GM12878 (cell line): ENCODE measurements around the gene PPP5C. TPM values are rescaled to one million over a fixed set of nuclear protein-coding genes. Genes with fewer than 3 reads are reported as not detected.

Experiments
- ATAC-seq: fragments of 200-7000 bp; cut with Tn5 transposase; 3 replicates; pipeline ENCODE4 v1.9.1; 2020; ENCODE audit warnings: mild to moderate bottlenecking, moderate library complexity
- BruUV-seq: library from RNA; stranded (reverse); fragments of 400-500 nt; replicated peaks from 2 replicates; lab custom pipeline; 2021; lab: Mats Ljungman, UMichigan
- CTCF ChIA-PET: fragments of 300-600 bp; sonication (Branson Sonifier 250); formaldehyde crosslinking; extraction: SDS; loops from one replicate; lab custom pipeline; 2021; ENCODE audit warnings: inconsistent platforms; lab: Yijun Ruan, JAX
- POLR2A ChIA-PET: fragments of 350-600 bp; formaldehyde crosslinking; extraction: SDS; loops from one replicate; lab custom pipeline; 2021; ENCODE audit warnings: inconsistent platforms; lab: Charles Lee
- RAD21 ChIA-PET: fragments of 300-600 bp; sonication (Branson Sonifier 250); formaldehyde crosslinking; loops from one replicate; lab custom pipeline; 2023; ENCODE audit warnings: antibody characterized with exemption; ENCODE audit not compliant: unreplicated experiment; lab: Charles Lee
- SMC1A ChIA-PET: fragments of 300-600 bp; sonication (Branson Sonifier 250); formaldehyde crosslinking; loops from one replicate; lab custom pipeline; 2023; ENCODE audit not compliant: unreplicated experiment, uncharacterized antibody; lab: Charles Lee
- DNase-seq: peaks from one replicate; pipeline ENCODE4 v3.0.0-alpha.2; 2011; ENCODE audit warnings: low read depth, low spot score
- FAIRE-seq: peaks from 3 replicates; lab custom pipeline; 2011; peaks lifted over from hg19 to GRCh38; lab: Jason Lieb, UNC
- H2AFZ ChIP-seq: 2 replicates; pipeline ENCODE4 v1.6.0; 2011; ENCODE audit warnings: low read depth, low read length, control low read depth; ENCODE audit not compliant: control insufficient read depth
- H3K27ac ChIP-seq: 2 replicates; pipeline ENCODE4 v1.5.1; 2011; ENCODE audit warnings: control low read depth; ENCODE audit not compliant: control insufficient read depth, insufficient read depth
- H3K27me3 ChIP-seq, 2 experiments: replicated peaks in 1 of 2; 2 replicates each; pipeline versions ENCODE4 v1.6.0 to v1.6.1; 2011; ENCODE audit warnings: low read length in 1 of 2; ENCODE audit not compliant: control insufficient read depth in 2 of 2, insufficient read depth in 2 of 2
- H3K36me3 ChIP-seq, 2 experiments: 2 replicates each; pipeline ENCODE4 v1.5.1; 2011; ENCODE audit warnings: low read length in 1 of 2; ENCODE audit not compliant: control insufficient read depth in 2 of 2, insufficient read depth in 2 of 2
- H3K4me1 ChIP-seq: 2 replicates; pipeline ENCODE4 v1.6.1; 2011; ENCODE audit warnings: mild to moderate bottlenecking, low read length, moderate library complexity, mixed read lengths; ENCODE audit not compliant: control insufficient read depth, insufficient read depth
- H3K4me2 ChIP-seq: 2 replicates; pipeline ENCODE4 v1.6.0; 2011; ENCODE audit warnings: control low read depth; ENCODE audit not compliant: control insufficient read depth, insufficient read depth
- H3K4me3 ChIP-seq: fragments of 200-600 bp; sonication (generic); 2 replicates; pipeline ENCODE4 v1.5.1; 2016
- H3K79me2 ChIP-seq: 2 replicates; pipeline ENCODE4 v1.6.0; 2011; ENCODE audit warnings: low read length; ENCODE audit not compliant: control insufficient read depth, insufficient read depth
- H3K9ac ChIP-seq: 2 replicates; pipeline ENCODE4 v1.8.0; 2011; ENCODE audit warnings: low read length, control low read depth, mixed read lengths; ENCODE audit not compliant: control insufficient read depth, insufficient read depth
- H3K9me3 ChIP-seq: replicated peaks from 3 replicates; pipeline ENCODE4 v1.5.1; 2011; ENCODE audit warnings: mild to moderate bottlenecking, low read length; ENCODE audit not compliant: control insufficient read depth, insufficient read depth
- H4K20me1 ChIP-seq: 2 replicates; pipeline ENCODE4 v1.6.0; 2011; ENCODE audit not compliant: control insufficient read depth, insufficient read depth
- ATF3 ChIP-seq: IDR thresholded peaks from 2 replicates; pipeline ENCODE4 v1.6.1; 2011; ENCODE audit warnings: low read depth, mild to moderate bottlenecking, low read length, moderate library complexity, borderline replicate concordance; ENCODE audit errors: extremely low read depth
- BACH1 ChIP-seq: fragments of 450-650 bp; IDR thresholded peaks from 2 replicates; pipeline ENCODE4 v1.6.1; 2017; ENCODE audit warnings: mild to moderate bottlenecking, borderline replicate concordance
- BCLAF1 ChIP-seq: fragments of 450-650 bp; IDR thresholded peaks from 2 replicates; pipeline ENCODE4 v1.6.1; 2017; ENCODE audit warnings: antibody characterized with exemption, mild to moderate bottlenecking, moderate library complexity
- CBX5 ChIP-seq: sonication (generic); IDR thresholded peaks from 2 replicates; pipeline ENCODE4 v1.6.1; 2016; ENCODE audit warnings: low read depth, moderate library complexity, mild to moderate bottlenecking, inconsistent platforms
- E2F8 ChIP-seq: fragments of 450-650 bp; IDR thresholded peaks from 2 replicates; pipeline ENCODE4 v1.6.1; 2018; ENCODE audit warnings: mild to moderate bottlenecking, low read depth, moderate library complexity; ENCODE audit not compliant: partially characterized antibody
- GABPA ChIP-seq: IDR thresholded peaks from 2 replicates; pipeline ENCODE4 v1.6.1; 2014; ENCODE audit warnings: antibody characterized with exemption, low read depth, mild to moderate bottlenecking, inconsistent platforms
- HDAC6 ChIP-seq: fragments of 200-600 bp; sonication (generic); IDR thresholded peaks from one replicate; pipeline ENCODE4 v1.8.0; 2017; ENCODE audit warnings: antibody characterized with exemption; ENCODE audit not compliant: unreplicated experiment
- IRF5 ChIP-seq: fragments of 450-650 bp; IDR thresholded peaks from 2 replicates; pipeline ENCODE4 v1.6.1; 2017; ENCODE audit warnings: borderline replicate concordance
- NFIC ChIP-seq: IDR thresholded peaks from 2 replicates; pipeline ENCODE4 v1.6.1; 2012; ENCODE audit warnings: low read depth, mild to moderate bottlenecking, inconsistent platforms, low read length, moderate library complexity
- NFXL1 ChIP-seq: fragments of 450-650 bp; IDR thresholded peaks from 2 replicates; pipeline ENCODE4 v1.6.1; 2017; ENCODE audit warnings: antibody characterized with exemption, mild to moderate bottlenecking, borderline replicate concordance
- POLR2AphosphoS5 ChIP-seq: IDR thresholded peaks from 2 replicates; pipeline ENCODE4 v1.6.1; 2011; ENCODE audit warnings: mild to moderate bottlenecking, low read length, inconsistent platforms
- SMARCA5 ChIP-seq: fragments of 450-650 bp; IDR thresholded peaks from 2 replicates; pipeline ENCODE4 v1.6.1; 2017; ENCODE audit warnings: mild to moderate bottlenecking
- SPI1 ChIP-seq: IDR thresholded peaks from 2 replicates; pipeline ENCODE4 v1.6.1; 2011; ENCODE audit warnings: low read depth, mild to moderate bottlenecking, low read length, moderate library complexity, borderline replicate concordance; ENCODE audit not compliant: insufficient read depth
- whole genome bisulfite sequencing: methylation state at CpG from one replicate; pipeline ENCODE4 v1.1.6; 2016; ENCODE audit warnings: low lambda C conversion rate; ENCODE audit not compliant: insufficient replicate concordance, insufficient coverage; ENCODE audit errors: missing lambda C conversion rate; 5-methylcytosine and 5-hydroxymethylcytosine counted together
- in situ Hi-C: fragments of 300-500 bp; cut with MboI; formaldehyde crosslinking; loops from 9 replicates; pipeline ENCODE4 v1.14.3; 2018; ENCODE audit warnings: mixed read lengths
- intact Hi-C: fragments of 100-400 bp; cut with micrococcal nuclease; formaldehyde crosslinking; loops from one replicate; pipeline ENCODE4 v1.14.2; 2022; ENCODE audit not compliant: unreplicated experiment
- polyA plus RNA-seq, 11 experiments: library from polyadenylated mRNA; depleted of rRNA in 4 of 11; unstranded in 6 of 11; stranded (reverse) in 5 of 11; fragments of >200 nt; fragmentation: Nextera tagmentation in 4 of 11; fragmentation: Illumina TruSeq in 1 of 11; extraction: Ambion mirVana in 4 of 11; extraction: Trizol in 1 of 11; gene quantifications; 1 replicate in 1 of 11; 2 replicates in 10 of 11; pipeline versions ENCODE4 v1.2.1 to v1.2.3, GENCODE V29; 2011 to 2016; ENCODE audit warnings: inconsistent platforms in 2 of 11, missing spikeins in 2 of 11, low read depth in 1 of 11
- total RNA-seq, 4 experiments: library from RNA; depleted of rRNA in 3 of 4; stranded (reverse); fragments of >200 nt in 3 of 4; fragmentation: Illumina TruSeq in 1 of 4; extraction: Trizol in 1 of 4; gene quantifications; 2 replicates each; pipeline versions ENCODE4 v1.2.1 to v1.2.3, GENCODE V29; 2013 to 2021

Gene PPP5C
- total and polyA plus RNA-seq, 10 of the 15 experiments (the other 5 are each of a cell fraction or from before 2014, with no cell fraction given): 1.1 to 154 (median 94.5) TPM

GRCh38 chr19:46372901-46373490, 26.1 kb downstream of the PPP5C start (continued):
- TF ChIP-seq BCLAF1: no peak
- TF ChIP-seq POLR2AphosphoS5: no peak

- CTCF ChIA-PET: no interaction called here
- RAD21 ChIA-PET: no interaction called here
- Histone ChIP-seq H3K79me2 (peaks cover 8% of the 10 kb centered on the region), H3K27me3 (no peaks in the 10 kb centered on the region), H3K4me3 (no peak overlapping the region), H4K20me1 (peaks cover 3% of the 10 kb centered on the region; the same call in 1 of the 2 replicates), H2AFZ (no peak overlapping the region), H3K36me3 (peaks cover 15 to 30% of the 10 kb centered on the region in 2 experiments; a peak in 3 of 4 replicates), H3K4me1 (peaks cover 7% of the 10 kb centered on the region), H3K9me3 (no peaks in the 10 kb centered on the region), H3K27ac (no peak overlapping the region), H3K9ac (no peak overlapping the region), H3K4me2 (no peak overlapping the region)
- WGBS: 89% methylated on average over 16 of the region's 17 CpGs
- POLR2A ChIA-PET: no interaction called here
- intact Hi-C loops (no loop called here), in situ Hi-C loops (no loop called here)
- ATAC-seq (no peak), DNase-seq (no peak), FAIRE-seq (no peak)
- no TSS peak for BruUV-seq
- SMC1A ChIA-PET: interaction anchor here (0.6 kb wide), 1 partner anchor 22 kb away, joined by 4 read pairs; no protein-coding TSS in a partner anchor
- TF ChIP-seq GABPA (no peak), IRF5 (no peak), E2F8 (no peak), BACH1 (no peak), HDAC6 (no peak), NFXL1 (no peak), ATF3 (no peak), NFIC (no peak), SPI1 (no peak), SMARCA5 (no peak), CBX5 (no peak)
These were observed 26.8 kb downstream of the PPP5C start for GRCh38 chr19:46373491-46374359.
